Activated CD4-positive, CD25-positive, alpha-beta regulatory T cell treated with anti-CD3 and anti-CD28 coated beads, Interleukin-2, amount 50 U/mL, for 72 hours (primary cell): ENCODE data around the gene GPNMB.

ENCODE experiments used
- DNase-seq: peaks from one replicate; pipeline ENCODE4 v3.0.0; 2021

GPNMB gene

GRCh38 chr7:23232966-23233365 is 13.6 kb upstream of the GPNMB start:
- no peak for DNase-seq

- no peak for DNase-seq
These were observed 11.8 kb upstream of the GPNMB start for GRCh38 chr7:23234569-23235296.

- DNase-seq, result no peak
These were observed 10.8 kb upstream of the GPNMB start for GRCh38 chr7:23235813-23236221.

DNA sequence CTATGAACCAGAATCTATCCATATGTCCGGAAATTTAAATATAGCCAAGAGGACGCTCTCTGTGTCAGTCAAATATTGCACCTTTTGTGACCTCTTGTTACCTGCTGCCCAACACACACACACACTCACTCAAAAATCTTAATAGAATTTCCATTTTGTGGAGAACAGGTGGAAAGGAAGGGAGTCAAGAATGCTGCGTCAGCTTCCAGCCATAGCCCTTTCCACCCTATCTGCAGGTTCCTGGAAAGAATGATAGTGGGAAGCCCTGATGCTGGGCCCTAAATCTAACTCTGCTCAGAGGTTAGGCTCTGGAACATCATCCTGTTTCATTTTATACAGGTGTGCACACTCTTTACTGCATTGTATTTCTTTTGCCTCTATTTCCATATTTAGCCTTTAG is 9.6 kb upstream of the GPNMB start:
- no peak for DNase-seq

- DNase-seq, result no peak
These were observed 7.5 kb upstream of the GPNMB start for GRCh38 chr7:23238983-23239652.

- no peak for DNase-seq
These were observed 6.9 kb upstream of the GPNMB start for GRCh38 chr7:23239698-23240097.

- no peak for DNase-seq
These were observed 4.3 kb upstream of the GPNMB start for GRCh38 chr7:23242321-23242720.

GRCh38 chr7:23242935-23243334 is 3.6 kb upstream of the GPNMB start:
- no peak for DNase-seq

- no peak for DNase-seq
These were observed 549 bp downstream of the GPNMB start for GRCh38 chr7:23247046-23247602.

DNA sequence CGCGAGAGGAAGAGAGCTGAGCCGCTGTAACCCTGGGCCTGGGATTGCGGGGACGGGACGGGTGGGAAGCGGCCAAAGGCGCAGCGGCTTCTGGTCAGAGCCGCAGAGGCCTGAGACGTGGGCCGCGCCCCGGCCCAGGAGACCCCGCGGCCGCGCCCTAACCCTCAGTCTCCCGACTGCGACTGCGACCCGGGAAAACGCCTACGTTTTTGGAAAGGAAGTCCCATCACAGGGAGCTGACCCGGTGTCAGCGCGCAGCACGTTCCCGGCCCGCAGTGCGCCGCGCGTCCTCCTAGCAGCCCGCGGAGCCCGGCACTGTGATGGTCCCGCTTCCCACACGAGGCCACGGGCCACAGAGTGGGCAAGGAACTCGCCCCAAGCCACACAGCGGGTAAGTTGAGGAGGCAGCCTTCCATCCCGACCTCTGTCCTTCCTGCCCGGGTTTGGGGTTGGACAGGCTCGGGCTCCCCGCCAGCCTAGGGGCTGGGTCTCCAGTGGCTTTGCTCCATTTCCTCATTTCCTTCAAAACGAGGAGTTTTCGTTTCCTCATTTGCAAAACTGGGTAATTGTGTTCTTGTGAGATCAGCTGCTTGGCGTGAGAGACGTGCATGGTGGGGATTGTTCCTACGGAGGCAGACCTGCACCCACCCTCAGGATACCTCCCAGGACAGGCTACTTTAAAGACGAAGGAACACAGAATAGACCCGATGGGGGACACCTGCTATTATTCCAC is 1.2 kb downstream of the GPNMB start:
- no peak for DNase-seq

DNA sequence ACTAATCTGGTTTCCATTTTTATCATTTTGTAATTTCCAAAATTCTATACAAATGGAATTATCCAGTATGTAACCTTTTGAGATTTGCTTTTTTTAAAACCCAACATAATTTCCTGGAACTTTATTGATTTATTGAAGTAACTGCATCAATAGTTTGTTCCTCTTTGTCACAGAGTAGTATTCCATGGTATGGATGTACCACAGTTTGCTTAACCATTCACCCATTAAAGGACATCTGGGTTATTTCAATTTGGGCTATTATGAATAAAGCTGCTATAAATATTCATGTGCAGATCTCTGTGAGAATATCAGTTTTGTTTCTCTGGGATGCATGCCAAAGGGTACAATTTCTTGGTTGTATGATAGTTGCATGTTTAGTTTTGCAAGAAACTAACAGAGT is 2.9 kb downstream of the GPNMB start:
- DNase-seq, result no peak

DNA sequence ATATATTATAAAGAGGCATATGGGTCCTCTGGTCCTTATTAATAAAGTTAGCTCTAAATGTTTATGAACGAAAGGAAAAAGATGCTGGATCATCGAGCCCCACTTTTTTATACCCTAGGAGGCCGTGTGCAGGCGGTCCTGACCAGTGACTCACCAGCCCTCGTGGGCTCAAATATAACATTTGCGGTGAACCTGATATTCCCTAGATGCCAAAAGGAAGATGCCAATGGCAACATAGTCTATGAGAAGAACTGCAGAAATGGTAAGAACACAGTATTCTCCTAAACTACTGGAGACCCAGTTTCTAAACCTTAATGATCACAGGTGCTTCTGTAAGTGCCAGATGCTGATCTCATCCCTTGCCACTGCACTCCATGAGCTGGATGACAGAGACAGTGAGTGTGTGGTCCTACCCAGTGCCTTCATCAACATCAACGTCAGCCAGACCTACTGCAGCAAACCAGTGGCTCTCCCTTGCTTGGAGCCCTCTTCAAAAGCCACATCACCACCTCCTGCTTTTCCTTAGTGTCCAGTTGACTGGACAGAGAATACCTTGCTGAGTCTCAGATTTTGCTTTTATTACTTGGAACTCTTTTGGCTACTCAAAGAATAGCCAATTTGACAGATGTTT is 7.6 kb downstream of the GPNMB start:
- no peak for DNase-seq

- no peak for DNase-seq
These were observed 10.2 kb downstream of the GPNMB start for GRCh38 chr7:23256731-23257130.

- DNase-seq, result no peak
These were observed 13.8 kb downstream of the GPNMB start for GRCh38 chr7:23260371-23260770.

DNA sequence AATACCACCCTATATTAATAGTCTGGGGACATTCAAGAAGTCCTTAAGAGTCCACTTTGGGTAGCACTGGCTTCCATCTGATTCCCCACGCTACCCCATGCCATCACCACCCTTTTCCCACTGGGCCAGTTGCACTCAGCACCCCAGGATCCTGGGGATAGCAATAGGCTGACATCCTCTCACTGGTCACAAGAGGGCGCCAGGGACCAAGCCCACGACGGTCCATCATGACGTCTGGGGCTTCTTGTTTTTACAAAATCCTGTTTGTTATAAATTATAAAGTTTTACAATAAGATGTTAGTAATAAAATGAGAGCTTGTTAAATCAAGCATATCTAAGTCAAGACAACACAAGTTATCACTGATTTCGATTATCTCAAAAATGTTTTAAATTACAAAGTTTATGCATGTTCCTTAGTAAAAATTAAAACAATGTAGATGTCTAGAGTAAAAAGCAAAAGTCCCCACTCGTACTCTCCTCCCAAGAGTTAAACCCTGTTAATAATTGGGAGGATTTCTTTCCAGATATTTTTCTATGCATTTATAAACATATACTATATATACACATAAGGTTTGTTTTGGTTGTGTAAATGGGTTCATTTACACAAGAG is 15.4 kb downstream of the GPNMB start:
- DNase-seq, result peak; percentile 56

DNA sequence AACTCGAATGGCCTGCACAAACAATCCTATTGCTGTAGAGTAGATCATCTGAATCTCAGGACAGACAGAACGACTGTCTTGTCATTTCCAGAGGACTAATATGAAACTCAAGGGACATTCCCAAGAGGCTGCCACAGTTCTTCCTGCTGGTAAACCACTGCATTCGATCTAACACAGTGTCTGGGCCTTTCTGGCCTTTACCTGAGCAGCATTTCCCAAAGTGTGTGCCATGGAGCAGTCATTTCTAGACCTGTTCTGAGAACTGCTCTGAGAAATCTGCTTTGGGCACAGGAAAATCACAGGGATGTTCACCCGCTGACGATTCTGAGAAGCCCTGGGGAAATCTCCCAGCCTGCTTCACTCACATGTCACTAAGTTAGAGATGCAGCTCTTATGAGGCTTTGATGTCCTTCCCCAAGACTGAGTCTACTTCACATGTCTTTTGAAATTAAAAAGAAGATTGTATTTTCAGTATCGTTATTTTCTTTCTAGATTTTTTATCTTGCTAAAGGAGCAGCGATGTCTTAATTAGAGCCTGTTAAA is 18.4 kb downstream of the GPNMB start:
- DNase-seq, result no peak

DNA sequence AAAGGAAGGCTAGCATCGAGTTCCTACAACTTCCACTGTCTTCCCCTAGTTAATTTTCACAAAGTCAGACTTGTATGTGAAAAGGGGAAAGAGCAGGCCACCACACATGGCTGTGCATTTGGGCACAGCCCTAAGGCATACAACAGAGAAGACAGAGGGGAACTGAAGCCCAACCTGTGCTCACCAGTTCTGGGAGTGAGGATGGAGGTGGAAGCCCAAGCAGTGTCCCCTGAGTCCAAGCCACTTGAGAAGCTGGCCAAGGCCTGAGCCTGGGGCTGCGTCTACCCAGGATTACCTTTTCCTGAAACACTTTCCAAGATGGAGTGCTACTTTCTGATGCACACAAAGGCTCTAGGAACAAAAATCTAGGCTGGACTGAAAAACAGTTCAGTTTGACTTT is 20.3 kb downstream of the GPNMB start:
- no peak for DNase-seq

GRCh38 chr7:23267357-23267756 is 20.8 kb downstream of the GPNMB start:
- DNase-seq, result no peak

- no peak for DNase-seq
These were observed 21.6 kb downstream of the GPNMB start for GRCh38 chr7:23268167-23268566.

- no peak for DNase-seq
These were observed 22.2 kb downstream of the GPNMB start for GRCh38 chr7:23268746-23269145.

DNA sequence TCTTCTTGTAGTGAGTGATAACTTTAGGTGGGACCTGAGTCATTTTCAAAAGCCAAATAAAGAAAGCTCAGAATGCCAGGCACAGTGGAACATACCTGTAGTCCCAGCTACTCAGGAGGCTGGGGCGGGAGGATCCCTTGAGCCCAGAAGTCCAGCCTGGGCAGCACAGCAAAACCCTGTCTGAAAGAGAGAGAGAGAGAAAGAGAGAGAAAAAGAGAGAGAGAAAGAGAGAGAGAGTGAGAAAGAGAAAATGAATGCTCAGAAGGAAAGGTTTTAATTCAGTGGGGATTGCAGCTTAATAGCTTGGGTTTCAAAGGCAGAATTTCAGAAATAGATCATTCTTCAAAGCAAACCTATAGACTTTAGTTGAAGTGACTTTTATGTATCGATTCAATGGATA is 25.7 kb downstream of the GPNMB start:
- DNase-seq, result no peak

GRCh38 chr7:23273141-23273599 is 26.6 kb downstream of the GPNMB start:
- DNase-seq, result peak; percentile 94
